GM12878 (cell line): Measurements from ENCODE around the gene TBC1D8. TPM values are rescaled to one million over a fixed set of nuclear protein-coding genes. Genes with fewer than 3 reads are reported as not detected.

Experiments used
- ATAC-seq: fragments of 200-7000 bp; cut with Tn5 transposase; 3 replicates; pipeline ENCODE4 v1.9.1; 2020; ENCODE audit warnings: mild to moderate bottlenecking, moderate library complexity
- BruUV-seq: library from RNA; stranded (reverse); fragments of 400-500 nt; replicated peaks from 2 replicates; lab custom pipeline; 2021; lab: Mats Ljungman, UMichigan
- CTCF ChIA-PET: fragments of 300-600 bp; sonication (Branson Sonifier 250); formaldehyde crosslinking; extraction: SDS; loops from one replicate; lab custom pipeline; 2021; ENCODE audit warnings: inconsistent platforms; lab: Yijun Ruan, JAX
- POLR2A ChIA-PET: fragments of 350-600 bp; formaldehyde crosslinking; extraction: SDS; loops from one replicate; lab custom pipeline; 2021; ENCODE audit warnings: inconsistent platforms; lab: Charles Lee
- RAD21 ChIA-PET: fragments of 300-600 bp; sonication (Branson Sonifier 250); formaldehyde crosslinking; loops from one replicate; lab custom pipeline; 2023; ENCODE audit warnings: antibody characterized with exemption; ENCODE audit not compliant: unreplicated experiment; lab: Charles Lee
- SMC1A ChIA-PET: fragments of 300-600 bp; sonication (Branson Sonifier 250); formaldehyde crosslinking; loops from one replicate; lab custom pipeline; 2023; ENCODE audit not compliant: unreplicated experiment, uncharacterized antibody; lab: Charles Lee
- DNase-seq: peaks from one replicate; pipeline ENCODE4 v3.0.0-alpha.2; 2011; ENCODE audit warnings: low read depth, low spot score
- FAIRE-seq: peaks from 3 replicates; lab custom pipeline; 2011; peaks lifted over from hg19 to GRCh38; lab: Jason Lieb, UNC
- H2AFZ ChIP-seq: 2 replicates; pipeline ENCODE4 v1.6.0; 2011; ENCODE audit warnings: low read depth, low read length, control low read depth; ENCODE audit not compliant: control insufficient read depth
- H3K27ac ChIP-seq: 2 replicates; pipeline ENCODE4 v1.5.1; 2011; ENCODE audit warnings: control low read depth; ENCODE audit not compliant: control insufficient read depth, insufficient read depth
- H3K27me3 ChIP-seq, 2 experiments: replicated peaks in 1 of 2; 2 replicates each; pipeline versions ENCODE4 v1.6.0 to v1.6.1; 2011; ENCODE audit warnings: low read length in 1 of 2; ENCODE audit not compliant: control insufficient read depth in 2 of 2, insufficient read depth in 2 of 2
- H3K36me3 ChIP-seq, 2 experiments: 2 replicates each; pipeline ENCODE4 v1.5.1; 2011; ENCODE audit warnings: low read length in 1 of 2; ENCODE audit not compliant: control insufficient read depth in 2 of 2, insufficient read depth in 2 of 2
- H3K4me1 ChIP-seq: 2 replicates; pipeline ENCODE4 v1.6.1; 2011; ENCODE audit warnings: mild to moderate bottlenecking, low read length, moderate library complexity, mixed read lengths; ENCODE audit not compliant: control insufficient read depth, insufficient read depth
- H3K4me2 ChIP-seq: 2 replicates; pipeline ENCODE4 v1.6.0; 2011; ENCODE audit warnings: control low read depth; ENCODE audit not compliant: control insufficient read depth, insufficient read depth
- H3K4me3 ChIP-seq: fragments of 200-600 bp; sonication (generic); 2 replicates; pipeline ENCODE4 v1.5.1; 2016
- H3K79me2 ChIP-seq: 2 replicates; pipeline ENCODE4 v1.6.0; 2011; ENCODE audit warnings: low read length; ENCODE audit not compliant: control insufficient read depth, insufficient read depth
- H3K9ac ChIP-seq: 2 replicates; pipeline ENCODE4 v1.8.0; 2011; ENCODE audit warnings: low read length, control low read depth, mixed read lengths; ENCODE audit not compliant: control insufficient read depth, insufficient read depth
- H3K9me3 ChIP-seq: replicated peaks from 3 replicates; pipeline ENCODE4 v1.5.1; 2011; ENCODE audit warnings: mild to moderate bottlenecking, low read length; ENCODE audit not compliant: control insufficient read depth, insufficient read depth
- H4K20me1 ChIP-seq: 2 replicates; pipeline ENCODE4 v1.6.0; 2011; ENCODE audit not compliant: control insufficient read depth, insufficient read depth
- ASH2L ChIP-seq: fragments of 300-600, 200-600 bp; sonication (generic); IDR thresholded peaks from 2 replicates; pipeline ENCODE4 v1.6.1; 2017; ENCODE audit warnings: low read depth, mild to moderate bottlenecking, borderline replicate concordance
- ATF2 ChIP-seq: IDR thresholded peaks from 2 replicates; pipeline ENCODE4 v1.6.1; 2012; ENCODE audit warnings: low read length, inconsistent platforms
- BCLAF1 ChIP-seq: fragments of 450-650 bp; IDR thresholded peaks from 2 replicates; pipeline ENCODE4 v1.6.1; 2017; ENCODE audit warnings: antibody characterized with exemption, mild to moderate bottlenecking, moderate library complexity
- BHLHE40 ChIP-seq, 2 experiments: fragments of 450-650 bp in 1 of 2; IDR thresholded peaks; 2 replicates each; pipeline ENCODE4 v1.6.1; 2011 to 2017; ENCODE audit warnings: low read depth in 2 of 2, borderline replicate concordance in 1 of 2, improper control_type of control experiment in 1 of 2, low read length in 1 of 2, mild to moderate bottlenecking in 1 of 2
- EZH2 ChIP-seq: IDR thresholded peaks from 2 replicates; pipeline ENCODE4 v1.6.1; 2012; ENCODE audit warnings: low read depth, mild to moderate bottlenecking, control low read depth, inconsistent platforms, low read length, borderline replicate concordance; ENCODE audit not compliant: control insufficient read depth
- IKZF2 ChIP-seq, 2 experiments: fragments of 450-650 bp; IDR thresholded peaks; 2 replicates each; pipeline ENCODE4 v1.6.1; 2017; ENCODE audit warnings: mild to moderate bottlenecking in 2 of 2, moderate library complexity in 2 of 2
- KDM1A ChIP-seq: fragments of 200-600 bp; sonication (generic); IDR thresholded peaks from 2 replicates; pipeline ENCODE4 v1.6.1; 2016; ENCODE audit warnings: borderline replicate concordance
- MEF2A ChIP-seq: IDR thresholded peaks from 2 replicates; pipeline ENCODE4 v1.6.1; 2011; ENCODE audit warnings: low read depth, mild to moderate bottlenecking, low read length, moderate library complexity; ENCODE audit not compliant: insufficient read depth
- NBN ChIP-seq: fragments of 450-650 bp; IDR thresholded peaks from 2 replicates; pipeline ENCODE4 v1.6.1; 2016
- PRDM15 ChIP-seq: fragments of 450-650 bp; formaldehyde crosslinking; IDR thresholded peaks from 2 replicates; pipeline ENCODE4 v1.4.0; 2020; ENCODE audit warnings: mild to moderate bottlenecking, moderate library complexity
- SMARCA5 ChIP-seq: fragments of 450-650 bp; IDR thresholded peaks from 2 replicates; pipeline ENCODE4 v1.6.1; 2017; ENCODE audit warnings: mild to moderate bottlenecking
- TCF3 ChIP-seq: IDR thresholded peaks from 2 replicates; pipeline ENCODE4 v1.6.1; 2012; ENCODE audit warnings: low read depth, mild to moderate bottlenecking, low read length, borderline replicate concordance; ENCODE audit not compliant: insufficient read depth
- WGBS: methylation state at CpG from one replicate; pipeline ENCODE4 v1.1.6; 2016; ENCODE audit warnings: low lambda C conversion rate; ENCODE audit not compliant: insufficient replicate concordance, insufficient coverage; ENCODE audit errors: missing lambda C conversion rate; 5-methylcytosine and 5-hydroxymethylcytosine counted together
- in situ Hi-C: fragments of 300-500 bp; cut with MboI; formaldehyde crosslinking; loops from 9 replicates; pipeline ENCODE4 v1.14.3; 2018; ENCODE audit warnings: mixed read lengths
- intact Hi-C: fragments of 100-400 bp; cut with micrococcal nuclease; formaldehyde crosslinking; loops from one replicate; pipeline ENCODE4 v1.14.2; 2022; ENCODE audit not compliant: unreplicated experiment
- polyA plus RNA-seq, 11 experiments: library from polyadenylated mRNA; depleted of rRNA in 4 of 11; unstranded in 6 of 11; stranded (reverse) in 5 of 11; fragments of >200 nt; fragmentation: Nextera tagmentation in 4 of 11; fragmentation: Illumina TruSeq in 1 of 11; extraction: Ambion mirVana in 4 of 11; extraction: Trizol in 1 of 11; gene quantifications; 1 replicate in 1 of 11; 2 replicates in 10 of 11; pipeline versions ENCODE4 v1.2.1 to v1.2.3, GENCODE V29; 2011 to 2016; ENCODE audit warnings: inconsistent platforms in 2 of 11, missing spikeins in 2 of 11, low read depth in 1 of 11
- total RNA-seq, 4 experiments: library from RNA; depleted of rRNA in 3 of 4; stranded (reverse); fragments of >200 nt in 3 of 4; fragmentation: Illumina TruSeq in 1 of 4; extraction: Trizol in 1 of 4; gene quantifications; 2 replicates each; pipeline versions ENCODE4 v1.2.1 to v1.2.3, GENCODE V29; 2013 to 2021

Gene TBC1D8
- total and polyA plus RNA-seq, 10 of the 15 experiments (the other 5 are each of a cell fraction or from before 2014, with no cell fraction given): 0.80 to 4.9 (median 4.4) TPM

- FAIRE-seq: no peak
- RAD21 ChIA-PET: no interaction called here
- Histone ChIP-seq H3K4me3 (no peak overlapping the region), H3K9me3 (no peaks in the 10 kb centered on the region), H3K27me3 (peaks cover 3% of the 10 kb centered on the region in 2 experiments; a peak in 3 of 4 replicates)
- TF ChIP-seq KDM1A: no peak
- TF ChIP-seq NBN: no peak
- no peak for TF ChIP-seq SMARCA5
- TF ChIP-seq EZH2: no peak
- TF ChIP-seq PRDM15: no peak
- no peak for TF ChIP-seq IKZF2 (IDR thresholded peaks at IDR 0.05)
- TF ChIP-seq MEF2A: no peak
- no peak for TF ChIP-seq BHLHE40 (IDR thresholded peaks at IDR 0.05; ENCODE audit: borderline replicate concordance in 1 of 2, low read depth in 2 of 2, low read length in 1 of 2)
- no peak for TF ChIP-seq BCLAF1
- no peak for TF ChIP-seq ASH2L
- no peak for TF ChIP-seq TCF3
- no peak for TF ChIP-seq ATF2
- TF ChIP-seq, all 136 proteins: peak for 0
- no peak for DNase-seq
- Histone ChIP-seq H3K4me2 (no peak overlapping the region), H2AFZ (no peak overlapping the region), H3K9ac (no peak overlapping the region), H3K4me1 (no peaks in the 10 kb centered on the region), H3K79me2 (no peaks in the 10 kb centered on the region), H3K36me3 (no peaks in the 10 kb centered on the region), H4K20me1 (no peaks in the 10 kb centered on the region), H3K27ac (no peak overlapping the region)
- ChIA-PET SMC1A (no interaction called here), CTCF (no interaction called here), POLR2A (no interaction called here)
- WGBS: 27% methylated on average over 4 of the region's 4 CpGs
- intact Hi-C loops: no loop called here
- in situ Hi-C loops: no loop called here
- no peak for ATAC-seq
- BruUV-seq: no TSS peak
Measured at GRCh38 chr2:100960688-100961087, 190.5 kb downstream of the TBC1D8 start.
